ENCODE results near the gene ZNF507. TPM values are rescaled to one million over a fixed set of nuclear protein-coding genes. Genes with fewer than 3 reads are reported as not detected.

Gene ZNF507
- total and polyA plus RNA-seq, 7 donors = 4.7 to 25.0 (median 23.2) TPM

GRCh38 chr19:32436692-32437091, 91.3 kb downstream of the ZNF507 start:
- intact Hi-C loops (cut with DNase I) = no loop called here
- no peak for ATAC-seq
- H3K4me1 ChIP-seq = no peaks in the 10 kb centered on the region
- H3K36me3 ChIP-seq (ENCODE audit: insufficient read depth in 1 of 2, low read depth in 1 of 2) = peaks cover 0 to 35% of the 10 kb centered on the region in 2 donors
- H3K27me3 ChIP-seq (ENCODE audit: insufficient read depth in 3 of 3, low read length in 2 of 3) = no peaks in the 10 kb centered on the region
- H3K27ac ChIP-seq = no peak overlapping the region
- no peak overlapping the region for H3K4me3 ChIP-seq
- no peak for DNase-seq
- no peaks in the 10 kb centered on the region for H3K9me3 ChIP-seq
- WGBS, 3 donors = 91 to 94% (median 92%) methylated on average over 6 of the region's 6 CpGs
- no peak for TF ChIP-seq CTCF (IDR thresholded peaks at IDR 0.05)

- intact Hi-C loops (cut with DNase I) = no loop called here
Observed at GRCh38 chr19:32437096-32437495, 91.7 kb downstream of the ZNF507 start.

More at GRCh38 chr19:32437096-32437495, 91.7 kb downstream of the ZNF507 start:
- no peaks in the 10 kb centered on the region for H3K9me3 ChIP-seq
- DNase-seq (no peak), ATAC-seq (no peak)
- H3K27ac ChIP-seq = no peak overlapping the region
- H3K27me3 ChIP-seq (ENCODE audit: insufficient read depth in 3 of 3, low read length in 2 of 3) = no peaks in the 10 kb centered on the region
- H3K4me3 ChIP-seq = no peak overlapping the region
- WGBS, 3 donors = 88 to 100% (median 97%) methylated on average over 1 of the region's 1 CpG
- H3K4me1 ChIP-seq = no peaks in the 10 kb centered on the region
- peaks cover 0 to 35% of the 10 kb centered on the region in 2 donors for H3K36me3 ChIP-seq (ENCODE audit: insufficient read depth in 1 of 2, low read depth in 1 of 2)
- no peak for TF ChIP-seq CTCF (IDR thresholded peaks at IDR 0.05)

Other genes starting within 250 kb of the ZNF507 start
- 1 to 10 TPM; 3.1 to 4.8 (median 3.8) TPM for gene DPY19L3, start 60.2 kb downstream of the ZNF507 start, total RNA-seq
- 1 to 10 TPM; 1.6 to 4.4 (median 2.7) TPM for gene DPY19L3, start 60.2 kb downstream of the ZNF507 start, polyA plus RNA-seq
- 100 to 1,000 TPM in 2 of 4 donors, 10 to 100 TPM in 2; 86.5 to 173 (median 100) TPM for gene PDCD5, start 235.6 kb downstream of the ZNF507 start, total RNA-seq
- gene PDCD5, start 235.6 kb downstream of the ZNF507 start, polyA plus RNA-seq = 100 to 1,000 TPM; 112 to 186 (median 171) TPM